ENCODE data around the gene DAZ3.
"Not testable (repeated sequence)": the region's sequence is repeated elsewhere in the genome, so short reads cannot be mapped to it uniquely, and the experiment has no call there.

DNA sequence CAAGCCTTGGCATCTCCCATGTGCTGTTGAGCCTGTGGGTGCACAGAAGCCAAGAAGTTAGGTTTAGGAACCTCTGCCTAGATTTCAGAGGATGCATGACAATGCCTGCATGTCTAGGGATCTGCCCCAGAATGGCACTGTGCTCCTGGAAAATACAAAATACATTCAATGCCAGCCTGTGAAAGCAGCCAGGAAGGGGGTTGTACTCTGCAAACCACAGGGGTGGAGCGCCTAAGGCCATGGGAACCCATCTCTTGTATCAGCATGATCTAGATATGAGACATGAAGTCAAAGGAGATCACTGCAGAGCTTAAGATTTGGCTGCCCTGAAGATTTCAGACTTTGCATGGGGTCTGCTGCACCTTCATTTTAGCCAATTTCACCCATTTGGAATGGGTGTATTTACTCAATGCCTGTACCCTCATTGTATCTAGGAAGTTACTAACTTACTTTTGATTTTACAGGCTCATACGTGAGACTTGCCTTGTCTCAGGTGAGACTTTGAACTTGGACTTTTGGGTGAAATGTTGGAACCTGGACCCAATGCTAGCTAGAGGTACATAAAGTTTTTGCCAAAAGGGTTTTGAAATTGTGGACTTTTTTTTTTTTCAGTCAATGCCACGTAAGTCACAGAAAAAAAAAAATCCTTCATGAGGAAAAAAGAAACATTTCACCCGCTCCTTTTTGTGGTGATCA lies 11.1 kb upstream of the DAZ3 start:
- TF ChIP-seq CTCF, POLR2AphosphoS5, POLR2A (IDR thresholded peaks at IDR 0.05): not testable (repeated sequence)

All from breast epithelium (tissue), 3 donors.